NCI-H1417 treated with DMSO at 0.1 percent for 48 hours (cell line): Measurements from ENCODE around the gene THEMIS.
"Not testable (repeated sequence)": the region's sequence is repeated elsewhere in the genome, so short reads cannot be mapped to it uniquely, and the experiment has no call there.

ENCODE experiments used
- DNase-seq: peaks from one replicate; lab custom pipeline; 2025; lab: John Stamatoyannopoulos, UW

The THEMIS gene

DNA sequence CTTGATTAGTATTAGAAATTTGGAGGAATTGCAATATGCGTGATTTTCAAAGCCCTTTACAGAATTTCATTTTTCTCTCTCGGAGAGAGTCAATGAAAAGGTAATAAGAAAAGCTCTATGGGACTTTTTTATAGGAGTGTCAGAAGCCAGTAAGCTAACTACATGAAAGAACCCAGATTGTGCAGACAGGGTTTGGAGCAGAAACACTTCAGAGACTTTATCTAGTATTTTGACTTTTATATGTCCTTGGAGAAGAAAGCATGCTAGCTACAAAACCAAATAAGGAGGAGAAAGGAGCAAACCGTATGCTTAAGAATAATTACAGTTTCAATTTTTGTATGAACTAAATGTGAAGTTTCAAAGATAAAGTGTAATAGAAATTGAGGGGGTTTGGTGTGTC, 182.2 kb downstream of the THEMIS start:
- DNase-seq: no peak

DNA sequence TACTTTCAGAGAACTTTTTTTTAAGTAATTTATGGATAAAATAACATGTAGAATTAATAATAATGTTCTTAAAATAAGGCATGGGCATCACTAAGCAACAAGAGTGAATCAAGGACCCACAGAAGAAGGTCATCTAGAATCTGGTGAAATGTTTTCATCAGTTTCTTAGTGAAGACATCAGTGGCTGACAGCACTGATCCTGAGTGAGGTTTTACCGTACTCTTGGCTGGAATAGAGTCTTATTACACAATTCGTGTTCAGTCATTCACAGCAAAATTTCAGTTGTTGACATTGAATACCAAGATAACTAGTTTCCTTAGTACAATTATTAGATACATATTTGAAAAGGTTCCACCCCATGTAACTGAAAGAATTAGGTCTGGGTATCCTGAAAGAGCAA, 183.5 kb downstream of the THEMIS start:
- DNase-seq: no peak

DNA sequence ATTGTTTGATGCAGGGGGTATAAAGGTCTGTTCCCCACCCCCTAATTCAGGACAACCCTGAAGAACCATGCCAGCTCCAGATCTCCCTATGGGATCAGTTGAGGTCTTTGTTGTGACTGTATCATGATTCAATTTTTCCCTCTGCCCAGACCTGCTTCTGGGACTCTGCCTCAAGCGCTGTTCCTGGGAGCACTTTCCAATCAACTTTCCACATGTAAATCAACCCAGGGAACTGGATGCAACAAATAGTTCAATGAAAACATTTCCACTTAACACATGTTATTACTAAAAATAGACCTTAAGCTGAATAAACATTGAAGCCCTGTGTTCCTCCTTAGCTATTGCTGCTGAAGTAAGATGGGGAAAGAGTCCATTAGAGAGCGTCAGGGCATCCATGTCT, 184.4 kb downstream of the THEMIS start:
- DNase-seq: no peak

DNA sequence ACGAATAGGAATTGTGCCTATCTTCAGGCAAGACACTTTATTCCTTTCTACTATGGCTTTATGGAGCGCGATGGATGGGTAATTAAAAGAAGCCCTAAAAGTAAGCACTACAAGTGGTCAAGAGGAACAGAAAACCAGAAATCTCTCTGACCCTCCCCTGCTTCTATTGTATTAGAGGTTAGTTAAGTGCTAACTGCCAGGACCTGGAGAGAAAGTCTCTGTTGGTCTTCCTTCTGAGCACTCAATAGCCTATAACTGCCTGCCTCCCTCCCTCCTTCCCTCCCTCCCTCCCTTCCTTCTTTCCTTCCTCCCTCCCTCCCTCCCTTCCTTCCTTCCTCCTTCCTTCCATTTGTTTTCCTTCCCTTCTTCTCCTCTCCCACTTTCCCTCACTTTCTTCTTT, 190.2 kb downstream of the THEMIS start:
- DNase-seq: no peak

DNA sequence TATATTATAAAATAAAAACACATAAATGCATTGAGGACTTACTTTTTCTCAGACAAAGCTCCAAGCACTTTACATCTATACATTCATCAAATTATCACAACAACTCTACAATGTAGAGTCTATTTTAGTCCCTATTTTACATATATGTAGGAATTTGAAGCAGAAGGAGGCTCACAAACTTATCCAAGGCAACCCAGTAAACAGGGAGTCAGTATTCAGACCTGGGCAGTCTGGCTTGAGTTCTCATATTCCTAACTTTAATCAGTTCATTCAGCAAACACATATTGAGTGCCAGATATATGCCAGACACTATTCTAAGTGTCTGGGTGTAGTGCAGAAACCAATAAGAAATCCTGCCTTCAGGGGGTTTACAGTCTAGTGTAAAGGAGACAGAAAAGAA, 194.6 kb downstream of the THEMIS start:
- DNase-seq: no peak

DNA sequence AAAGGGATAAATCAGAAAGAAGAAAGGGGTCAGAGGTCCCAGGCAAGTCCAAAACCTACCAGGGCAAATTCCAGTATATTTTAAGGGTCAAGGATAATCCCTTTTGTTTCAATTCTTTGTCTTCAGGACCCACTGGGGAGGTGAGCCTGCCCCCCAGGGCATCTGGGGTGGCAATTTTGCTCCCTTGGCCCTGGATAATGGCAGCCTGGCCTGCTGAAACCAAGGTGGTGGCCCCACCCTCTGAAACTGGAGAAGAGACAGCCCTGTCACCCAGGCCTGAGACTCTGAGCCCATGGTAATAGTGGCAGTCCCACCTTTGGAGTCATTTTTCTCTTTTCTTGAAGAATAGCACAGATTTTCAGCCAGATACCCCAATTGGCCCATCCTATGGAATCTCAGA, 205.8 kb downstream of the THEMIS start:
- no peak for DNase-seq

DNA sequence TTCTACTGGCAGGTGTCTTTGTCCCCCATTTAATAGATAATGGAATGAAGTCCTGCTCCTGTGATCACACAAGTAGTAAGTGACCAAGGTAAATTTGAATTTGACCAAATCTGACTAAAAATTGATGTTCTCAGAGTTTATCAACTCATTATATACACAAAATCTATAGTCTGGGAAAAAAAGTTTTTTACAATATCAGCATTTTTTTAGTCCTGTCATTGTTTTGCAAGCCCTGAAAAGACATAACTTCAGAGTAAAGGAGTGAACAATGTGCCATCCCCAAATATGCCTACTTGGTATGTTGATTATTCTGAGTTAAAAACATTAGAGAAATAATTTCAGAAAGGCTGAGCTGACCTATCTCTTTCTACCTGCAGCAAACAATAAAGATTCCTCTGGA, 209.7 kb downstream of the THEMIS start:
- no peak for DNase-seq

DNA sequence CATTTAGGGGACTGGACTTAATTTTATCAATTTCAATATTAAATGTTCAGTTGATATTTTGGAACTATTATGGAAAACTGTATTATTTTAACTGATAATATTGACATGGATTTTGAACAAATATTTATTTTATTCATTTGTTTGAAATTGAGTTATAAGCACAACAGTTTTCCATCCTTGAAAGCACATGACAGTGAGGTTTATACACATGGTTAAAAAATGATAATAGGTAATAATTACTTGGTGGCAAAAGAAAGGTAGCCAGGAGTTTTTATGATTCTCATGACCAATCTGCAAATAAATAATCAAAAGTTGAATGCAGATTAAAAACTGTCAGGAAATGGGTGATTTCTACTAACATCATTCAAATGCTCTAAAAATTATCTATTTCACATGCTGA, 210.3 kb downstream of the THEMIS start:
- no peak for DNase-seq

DNA sequence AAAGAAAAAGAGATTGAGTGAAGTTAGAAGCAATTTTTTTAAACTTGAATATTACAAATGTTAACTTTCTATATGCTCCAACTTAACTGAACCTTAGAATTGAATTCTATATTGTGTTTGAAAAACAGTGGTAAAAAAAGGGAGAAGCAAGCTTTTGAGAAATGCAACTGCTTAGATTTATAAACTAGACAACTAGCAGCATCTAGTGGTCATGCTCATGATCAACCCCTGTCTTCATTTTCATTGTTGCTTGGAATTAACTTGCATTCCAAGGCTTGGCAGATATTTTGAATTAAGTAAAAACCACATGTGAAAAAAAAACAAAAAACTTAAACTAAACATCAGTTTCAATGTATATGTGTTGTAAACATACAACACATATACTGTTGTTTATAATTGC, 210.8 kb downstream of the THEMIS start:
- no peak for DNase-seq

DNA sequence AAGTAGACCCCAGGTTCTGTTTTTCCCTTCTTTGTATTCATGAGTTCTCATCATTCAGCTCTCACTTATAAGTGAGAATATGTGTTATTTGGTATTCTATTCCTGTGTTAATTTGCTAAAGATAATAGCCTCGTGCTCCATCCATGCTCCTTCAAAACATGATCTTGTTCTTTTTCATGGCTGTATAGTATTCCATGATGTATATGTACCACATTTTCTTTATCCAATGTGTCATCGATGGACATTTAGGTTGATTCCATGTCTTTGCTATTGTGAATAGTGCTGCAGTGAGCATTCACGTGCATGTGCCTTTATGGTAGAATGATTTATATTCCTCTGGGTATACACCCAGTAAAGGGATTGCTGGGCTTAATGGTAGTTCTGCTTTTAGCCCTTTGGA, 213.4 kb downstream of the THEMIS start:
- DNase-seq: not testable (repeated sequence)

DNA sequence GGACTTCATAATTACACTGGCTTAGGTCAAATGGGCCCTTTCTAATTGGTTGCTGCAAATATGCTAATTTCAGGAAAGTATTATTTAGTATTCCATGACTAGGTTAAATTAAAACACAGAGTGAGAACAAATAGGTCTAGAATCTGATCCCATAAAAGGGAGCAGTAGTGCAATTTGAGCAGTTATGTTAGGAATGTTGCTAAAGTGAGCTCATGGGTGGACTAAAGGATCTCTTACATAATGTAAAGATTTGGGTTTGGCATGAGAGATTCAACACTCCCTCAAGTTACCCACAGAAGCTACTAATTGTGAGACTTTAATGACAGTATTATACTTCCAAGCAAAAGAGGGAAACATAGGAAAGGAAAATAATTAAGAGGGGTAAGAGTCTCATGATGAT, 214.8 kb downstream of the THEMIS start:
- no peak for DNase-seq

DNA sequence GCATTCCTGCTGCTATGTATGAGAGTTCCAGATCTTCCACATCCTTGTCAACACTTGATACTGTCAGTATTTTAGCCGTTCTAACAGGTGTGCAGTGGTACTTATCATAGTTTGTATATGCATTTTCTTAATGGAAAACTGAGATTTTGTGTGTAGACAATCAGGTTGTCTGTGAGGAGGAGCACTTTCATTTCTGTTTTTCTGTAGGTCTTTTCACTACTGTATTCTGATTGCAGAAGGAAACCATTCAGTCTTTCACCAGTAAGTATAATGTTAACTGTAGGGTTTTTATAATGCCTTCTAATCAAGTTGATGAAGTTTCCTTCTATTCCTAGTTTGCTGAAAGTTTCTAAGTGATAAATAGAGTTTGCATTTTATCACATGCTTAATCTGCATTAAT, 216.4 kb downstream of the THEMIS start:
- no peak for DNase-seq
